SK-MEL-5 (cell line): ENCODE measurements around the gene PDLIM7. TPM values are rescaled to one million over a fixed set of nuclear protein-coding genes. Genes with fewer than 3 reads are reported as not detected.

Experiments used
- DNase-seq: peaks from one replicate; pipeline ENCODE4 v3.0.0-alpha.2; 2016; ENCODE audit warnings: low read depth, low spot score
- in situ Hi-C: cut with HindIII; loops from 2 replicates; pipeline ENCODE4 v1.10.0; 2016; ENCODE audit warnings: low sequenced_read_pairs, high pct_unique_total_duplicates, low pct_unique_long_range_greater_than_20kb
- total RNA-seq: library from RNA; depleted of rRNA; stranded (reverse); fragments of >200 nt; shearing (Covaris generic); gene quantifications from 2 replicates; pipeline ENCODE4 v1.2.3, GENCODE V29; 2014

PDLIM7 gene
- total RNA-seq, 1 experiment from 2014 or later = 15.8 TPM

GRCh38 chr5:177510567-177511053 lies 13.2 kb upstream of the PDLIM7 start:
- no peak for DNase-seq
- in situ Hi-C loops = no loop called here

GRCh38 chr5:177509991-177510566 lies 12.7 kb upstream of the PDLIM7 start:
- in situ Hi-C loops = no loop called here
- DNase-seq = peak; percentile 25

DNA sequence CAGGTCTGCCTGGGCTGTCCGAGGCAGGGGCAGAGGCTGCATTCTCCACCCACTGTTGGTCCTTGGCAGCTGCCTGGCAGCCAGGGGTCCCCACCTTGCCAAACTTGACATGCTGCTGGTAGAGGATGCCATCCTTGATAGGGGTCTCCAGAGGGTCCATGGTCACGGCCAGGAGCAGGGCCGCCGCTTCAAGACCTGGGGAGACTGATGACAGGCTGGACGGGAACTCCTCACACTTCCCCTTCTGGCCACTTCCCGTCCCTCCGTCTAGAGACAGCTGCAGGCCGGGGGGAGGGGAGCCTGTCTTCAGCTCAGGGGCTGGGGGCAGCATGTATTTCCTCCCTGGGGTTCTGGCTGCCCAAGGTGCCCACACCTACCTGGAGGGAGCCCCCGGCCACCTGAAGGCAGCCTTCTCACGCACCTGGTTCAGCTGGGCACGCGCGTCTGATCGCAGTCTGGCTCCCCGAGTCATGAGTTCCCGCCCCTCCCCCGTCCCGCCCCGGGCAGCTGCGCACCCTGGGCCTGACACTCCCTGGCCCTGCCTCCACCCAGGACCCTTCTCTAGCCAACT lies 12.1 kb upstream of the PDLIM7 start, which contains the start of gene DOK3:
TSS of gene DOK3 (minus strand) at position 446 of the 571 bp plus-strand sequence. CDS start at position 160, 286 bp downstream.
- DNase-seq = no peak
- in situ Hi-C loops = no loop called here

- no peak for DNase-seq
- in situ Hi-C loops = no loop called here
These were observed 11.4 kb upstream of the PDLIM7 start for GRCh38 chr5:177508837-177509236.

GRCh38 chr5:177508221-177508611 lies 10.8 kb upstream of the PDLIM7 start:
- in situ Hi-C loops = no loop called here
- DNase-seq = no peak

DNA sequence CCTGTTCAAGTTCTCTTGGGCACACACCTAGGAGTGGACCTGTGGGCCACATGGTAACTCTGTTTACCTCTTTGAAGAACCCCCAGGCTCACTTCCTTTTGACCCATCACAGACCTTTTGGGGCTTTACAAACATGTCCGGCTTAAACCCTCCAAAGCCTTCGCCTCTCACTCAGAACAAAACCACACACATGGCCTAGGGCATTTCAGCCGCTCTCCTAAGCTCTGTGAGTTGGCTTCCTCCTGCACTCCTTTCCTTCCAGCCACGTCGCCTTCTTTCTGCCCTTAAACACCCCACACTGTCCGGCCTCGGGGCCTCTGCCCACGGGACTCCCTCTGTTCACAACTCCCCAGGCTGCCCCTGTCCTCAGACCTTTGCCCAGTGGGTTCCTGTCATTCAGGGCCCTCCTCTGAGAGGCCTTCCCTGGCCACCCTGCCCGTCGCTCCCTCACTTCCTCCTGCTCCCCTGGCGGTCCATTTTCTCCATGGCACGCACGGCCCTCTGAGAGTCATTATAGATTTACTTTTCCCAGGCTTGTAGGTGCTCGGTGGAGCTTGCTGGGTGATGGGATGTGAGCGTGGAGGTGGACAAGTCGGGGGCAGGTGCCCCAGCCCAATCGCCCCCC lies 10.3 kb upstream of the PDLIM7 start:
- DNase-seq = no peak
- in situ Hi-C loops = no loop called here

GRCh38 chr5:177507165-177507564 lies 9.8 kb upstream of the PDLIM7 start:
- in situ Hi-C loops = no loop called here
- DNase-seq = peak; percentile 50

DNA sequence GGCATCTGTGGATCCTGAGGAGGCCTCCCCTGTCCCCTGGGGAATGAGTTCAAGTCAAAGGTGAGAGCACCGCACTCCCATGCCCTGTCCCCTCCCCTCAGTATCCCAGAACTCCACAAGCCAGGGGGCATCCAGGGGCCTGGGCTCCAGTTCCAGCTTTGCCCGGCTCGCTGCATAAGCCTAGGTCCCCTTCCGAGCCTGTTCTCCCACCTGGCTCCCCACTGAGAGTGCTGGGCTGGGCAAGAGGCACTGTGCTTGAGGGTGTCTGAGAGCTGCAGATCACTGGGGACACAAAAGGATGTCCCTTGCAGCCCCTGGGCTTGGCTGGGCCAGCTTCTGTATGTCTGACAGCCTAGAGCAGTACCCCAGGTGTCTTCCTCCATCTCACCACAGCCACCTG lies 7.7 kb upstream of the PDLIM7 start:
- DNase-seq = no peak
- in situ Hi-C loops = no loop called here

DNA sequence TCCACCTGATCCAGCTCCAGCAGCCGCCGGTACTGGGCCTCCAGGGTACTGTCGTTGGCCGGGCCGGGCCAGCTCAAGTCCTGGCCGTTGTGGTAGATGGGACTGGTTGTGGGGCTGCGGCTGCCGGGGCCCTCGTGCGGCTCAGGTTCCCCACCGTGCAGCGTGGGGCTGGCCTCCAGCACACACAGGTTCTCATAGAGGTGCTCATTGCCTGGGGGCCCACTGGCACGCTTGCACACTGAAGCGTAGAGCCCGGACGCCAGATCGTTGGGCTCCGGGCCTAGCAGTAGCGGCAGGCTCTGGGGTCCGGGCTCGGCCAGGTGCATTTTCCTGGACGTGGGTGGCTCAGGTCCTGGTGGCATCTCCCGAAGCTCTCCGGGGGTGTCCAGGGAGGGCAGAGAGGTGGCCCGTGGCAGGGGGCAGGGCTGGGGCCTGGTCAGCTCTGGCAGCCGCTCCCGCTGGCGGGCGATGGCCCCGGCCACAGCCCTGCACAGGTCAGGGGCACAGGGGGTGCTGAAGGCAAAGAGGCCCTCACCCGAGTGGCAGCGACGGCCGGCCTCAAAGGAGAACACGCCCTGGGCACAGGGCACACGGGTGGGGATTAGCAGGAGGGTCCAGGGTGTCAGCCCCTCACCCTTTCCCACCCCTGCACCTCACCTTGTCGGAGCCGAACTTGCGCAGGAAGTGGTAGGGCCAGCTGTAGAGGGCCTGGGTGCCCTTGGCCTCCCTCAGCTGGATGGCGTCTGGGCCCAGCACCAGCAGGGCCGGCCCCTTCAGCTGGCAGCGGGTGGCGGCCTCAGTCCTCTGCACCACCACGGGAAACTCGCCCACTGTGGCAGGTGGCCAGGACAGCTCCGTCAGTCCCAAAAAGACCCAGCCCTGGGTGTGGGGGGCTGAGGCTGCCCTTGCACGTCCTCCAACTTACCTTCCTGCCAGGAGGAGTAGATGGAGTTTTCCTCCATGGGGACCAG lies 7.0 kb upstream of the PDLIM7 start:
- in situ Hi-C loops = no loop called here
- DNase-seq = no peak

GRCh38 chr5:177503351-177504085 lies 6.1 kb upstream of the PDLIM7 start:
- DNase-seq = no peak
- in situ Hi-C loops = no loop called here

DNA sequence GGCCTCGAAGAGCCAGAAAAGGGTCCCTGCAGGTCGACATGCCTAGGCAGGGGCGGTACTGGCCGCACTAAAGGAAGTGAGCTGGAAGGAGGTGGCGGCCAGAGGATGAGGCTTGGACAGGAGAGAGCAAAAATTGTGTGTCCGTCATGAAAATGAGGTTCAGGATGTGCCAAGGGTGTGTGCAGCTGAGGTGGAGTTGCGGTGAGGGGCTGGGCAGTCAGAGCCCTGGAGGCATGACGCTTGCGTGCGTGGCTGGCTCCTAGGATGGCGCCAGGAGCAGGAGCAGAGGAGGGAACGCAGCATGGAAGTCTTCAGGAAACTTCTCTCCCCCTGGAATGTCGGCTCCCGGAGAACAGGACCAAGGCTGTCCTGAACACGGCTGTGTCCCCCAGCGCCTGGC lies 5.5 kb upstream of the PDLIM7 start:
- DNase-seq = no peak
- in situ Hi-C loops = no loop called here

GRCh38 chr5:177501874-177502678 lies 4.7 kb upstream of the PDLIM7 start:
- no peak for DNase-seq
- in situ Hi-C loops = no loop called here

DNA sequence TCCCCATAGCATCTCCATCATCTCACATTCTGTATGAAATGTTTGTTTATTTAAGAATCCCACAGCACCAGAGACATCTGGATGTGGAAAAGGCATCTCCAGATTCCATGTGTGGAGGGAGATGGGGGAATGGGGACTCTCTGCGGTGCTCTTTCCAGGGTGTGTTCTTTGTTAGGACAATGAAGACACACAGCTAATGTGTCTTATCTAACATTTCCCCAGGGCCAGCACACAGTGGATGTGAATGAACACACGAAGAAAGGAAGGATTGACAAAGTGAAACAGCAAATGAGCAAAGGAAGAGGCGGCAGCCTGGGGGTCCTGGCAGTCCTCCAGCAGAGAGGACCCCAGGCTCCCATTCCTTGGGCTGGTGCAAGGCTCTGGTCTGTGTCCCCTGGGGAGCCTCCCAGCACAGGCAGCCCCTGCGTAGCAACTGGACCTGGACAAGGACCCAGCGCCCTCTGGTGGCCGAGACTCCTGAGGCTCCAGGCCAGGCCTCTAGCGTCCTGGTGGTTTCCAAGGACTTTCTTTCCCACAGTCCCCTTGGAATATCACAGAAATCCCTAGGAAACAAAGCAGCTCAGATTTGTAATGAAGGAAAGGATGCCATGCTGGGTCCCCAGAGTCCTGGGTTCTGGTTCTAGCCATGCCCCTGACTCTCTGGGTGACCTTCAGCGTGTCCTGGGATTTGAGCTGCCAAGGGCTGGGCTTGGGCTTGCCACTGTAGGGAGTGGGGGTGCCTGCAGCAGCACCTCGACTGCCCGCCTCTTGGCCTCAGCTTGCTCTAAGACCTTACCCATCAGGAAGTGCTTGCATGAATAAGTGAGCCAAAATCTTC lies 3.5 kb upstream of the PDLIM7 start:
- DNase-seq = peak; percentile 84
- in situ Hi-C loops = no loop called here

GRCh38 chr5:177499842-177500241 lies 2.4 kb upstream of the PDLIM7 start:
- DNase-seq = no peak
- in situ Hi-C loops = no loop called here

- in situ Hi-C loops = no loop called here
These were observed 796 bp upstream of the PDLIM7 start for GRCh38 chr5:177498013-177498787.

More at GRCh38 chr5:177498013-177498787, 796 bp upstream of the PDLIM7 start:
- DNase-seq = no peak
